HCT116 (cell line): ENCODE results near the gene PIK3C3. TPM values are rescaled to one million over a fixed set of nuclear protein-coding genes. Genes with fewer than 3 reads are reported as not detected.

Source experiments
- ATAC-seq: fragments of 200-7000 bp; cut with Tn5 transposase; 2 replicates; pipeline ENCODE4 v1.9.1; 2020; ENCODE audit warnings: mild to moderate bottlenecking, moderate library complexity
- BruUV-seq: library from RNA; stranded (reverse); fragments of 400-500 nt; replicated peaks from 2 replicates; lab custom pipeline; 2021; lab: Mats Ljungman, UMichigan
- CTCF ChIA-PET: fragments of 300-600 bp; sonication (Branson Sonifier 250); formaldehyde crosslinking; loops from one replicate; lab custom pipeline; 2021; ENCODE audit warnings: antibody characterized with exemption; lab: Charles Lee
- POLR2A ChIA-PET: fragments of 300-600, 350-600 bp; sonication (Branson Sonifier 250); formaldehyde crosslinking; loops from one replicate; lab custom pipeline; 2021; ENCODE audit warnings: antibody characterized with exemption; lab: Charles Lee
- RAD21 ChIA-PET, 2 experiments: fragments of 300-600 bp; sonication (Branson Sonifier 250); formaldehyde crosslinking; loops; one replicate each; lab custom pipeline; 2023; ENCODE audit warnings: low total read pairs in 2 of 2; ENCODE audit not compliant: uncharacterized antibody in 2 of 2, unreplicated experiment in 2 of 2, low non-redundant PET in 1 of 2; lab: Charles Lee
- DNase-seq: peaks from one replicate; pipeline ENCODE4 v3.0.0-alpha.2; 2010; ENCODE audit warnings: low read depth, low spot score
- H2AFZ ChIP-seq: fragments of 200-600 bp; shearing (Covaris generic), sonication (generic); 2 replicates; pipeline ENCODE4 v1.6.1; 2017; ENCODE audit warnings: low read depth, mixed run types, mixed read lengths, antibody characterized with exemption, low read length; ENCODE audit not compliant: poor library complexity, severe bottlenecking
- H3K27ac ChIP-seq: 2 replicates; pipeline ENCODE4 v1.5.1; 2012; ENCODE audit warnings: low read depth, low read length
- H3K27me3 ChIP-seq: fragments of 200-600 bp; sonication (generic); 2 replicates; pipeline ENCODE4 v1.6.1; 2016; ENCODE audit warnings: mixed run types, low read length, mixed read lengths; ENCODE audit not compliant: insufficient read depth
- H3K36me3 ChIP-seq, 2 experiments: fragments of 200-500 bp in 1 of 2; fragments of 200-600 bp in 1 of 2; sonication (Bioruptor generic) in 1 of 2; sonication (generic) in 1 of 2; 2 replicates each; pipeline versions ENCODE4 v1.5.1 to v1.6.1; 2014 to 2016; ENCODE audit warnings: low read length in 2 of 2, inconsistent platforms in 1 of 2, mixed read lengths in 1 of 2, mixed run types in 1 of 2; ENCODE audit not compliant: insufficient read depth in 2 of 2, control insufficient read depth in 1 of 2
- H3K4me1 ChIP-seq, 2 experiments: fragments of 200-600 bp in 1 of 2; sonication (generic) in 1 of 2; 2 replicates each; pipeline versions ENCODE4 v1.5.1 to v1.6.1; 2012 to 2017; ENCODE audit warnings: low read length in 2 of 2, inconsistent platforms in 1 of 2, mild to moderate bottlenecking in 1 of 2, mixed read lengths in 1 of 2, mixed run types in 1 of 2, moderate library complexity in 1 of 2; ENCODE audit not compliant: insufficient read depth in 2 of 2, control insufficient read depth in 1 of 2
- H3K4me2 ChIP-seq: fragments of 200-600 bp; sonication (generic); 2 replicates; pipeline ENCODE4 v1.6.1; 2017; ENCODE audit warnings: mixed run types, low read length, mixed read lengths
- H3K4me3 ChIP-seq, 2 experiments: fragments of 200-600 bp in 1 of 2; sonication (generic) in 1 of 2; replicated peaks in 1 of 2; 2 replicates each; pipeline ENCODE4 v1.5.1; 2011 to 2016; ENCODE audit warnings: low read length in 2 of 2, control low read depth in 1 of 2, low read depth in 1 of 2, mild to moderate bottlenecking in 1 of 2, mixed read lengths in 1 of 2, mixed run types in 1 of 2
- H3K79me2 ChIP-seq: fragments of 200-600 bp; sonication (generic); 2 replicates; pipeline ENCODE4 v1.6.1; 2017; ENCODE audit warnings: mild to moderate bottlenecking, mixed run types, low read length, moderate library complexity, mixed read lengths; ENCODE audit not compliant: insufficient read depth
- H3K9ac ChIP-seq: fragments of 200-600 bp; sonication (generic); 2 replicates; pipeline ENCODE4 v1.6.1; 2016; ENCODE audit warnings: low read length, mixed read lengths
- H3K9me2 ChIP-seq: fragments of 200-600 bp; sonication (generic), shearing (Covaris generic); 2 replicates; pipeline ENCODE4 v1.6.1; 2017; ENCODE audit warnings: mixed run types, mild to moderate bottlenecking, moderate library complexity; ENCODE audit not compliant: insufficient read depth
- H3K9me3 ChIP-seq, 2 experiments: fragments of 200-500 bp in 1 of 2; fragments of 200-600 bp in 1 of 2; sonication (Bioruptor generic) in 1 of 2; sonication (generic) in 1 of 2; 2 replicates each; pipeline ENCODE4 v1.6.1; 2014 to 2017; ENCODE audit warnings: low read length in 2 of 2, mixed read lengths in 2 of 2, inconsistent platforms in 1 of 2, low read depth in 1 of 2, mild to moderate bottlenecking in 1 of 2, mixed run types in 1 of 2, moderate library complexity in 1 of 2; ENCODE audit not compliant: control insufficient read depth in 1 of 2, insufficient read depth in 1 of 2
- H4K20me1 ChIP-seq: fragments of 200-600 bp; sonication (generic), shearing (Covaris generic); 2 replicates; pipeline ENCODE4 v1.6.1; 2017; ENCODE audit warnings: mixed run types, mild to moderate bottlenecking, moderate library complexity; ENCODE audit not compliant: insufficient read depth
- ATF3 ChIP-seq: IDR thresholded peaks from 2 replicates; pipeline ENCODE4 v1.6.1; 2012
- CEBPB ChIP-seq: IDR thresholded peaks from 2 replicates; pipeline ENCODE4 v1.6.1; 2012; ENCODE audit warnings: low read depth
- CTCF ChIP-seq, 3 experiments: fragments of 200-600 bp in 1 of 3; sonication (generic) in 1 of 3; IDR thresholded peaks in 2 of 3; conservative IDR thresholded peaks in 1 of 3; 2 replicates each; pipeline ENCODE4 v1.5.1; 2012 to 2017; ENCODE audit warnings: low read depth in 2 of 3, low read length in 2 of 3, antibody characterized with exemption in 1 of 3, borderline replicate concordance in 1 of 3, control low read depth in 1 of 3, mild to moderate bottlenecking in 1 of 3, mixed read lengths in 1 of 3, mixed run types in 1 of 3, moderate library complexity in 1 of 3; ENCODE audit not compliant: insufficient read depth in 1 of 3
- EZH2phosphoT487 ChIP-seq: fragments of 200-600 bp; IDR thresholded peaks from 2 replicates; pipeline ENCODE4 v1.6.1; 2018; ENCODE audit warnings: antibody characterized with exemption, borderline replicate concordance
- MAX ChIP-seq: IDR thresholded peaks from 2 replicates; pipeline ENCODE4 v1.6.1; 2012
- POLR2AphosphoS5 ChIP-seq: IDR thresholded peaks from 2 replicates; pipeline ENCODE4 v1.6.1; 2011; ENCODE audit warnings: mild to moderate bottlenecking, low read depth, low read length, moderate library complexity
- REST ChIP-seq: IDR thresholded peaks from 2 replicates; pipeline ENCODE4 v1.6.1; 2012; ENCODE audit warnings: low read depth
- SIN3A ChIP-seq: IDR thresholded peaks from 2 replicates; pipeline ENCODE4 v1.6.1; 2012; ENCODE audit warnings: low read depth
- SRF ChIP-seq: IDR thresholded peaks from 2 replicates; pipeline ENCODE4 v1.6.1; 2012; ENCODE audit warnings: low read depth
- ZFX ChIP-seq: fragments of 450-650 bp; IDR thresholded peaks from 2 replicates; pipeline ENCODE4 v1.6.1; 2017
- intact Hi-C: fragments of 100-400 bp; cut with micrococcal nuclease; formaldehyde crosslinking; loops from 2 replicates; pipeline ENCODE4 v1.10.0; 2022
- total RNA-seq: library from RNA; stranded (reverse); gene quantifications from one replicate; pipeline ENCODE4 v1.2.1, GENCODE V29; 2021; ENCODE audit not compliant: unreplicated experiment

Gene PIK3C3
- total RNA-seq, 1 experiment from 2014 or later = 40.4 TPM

GRCh38 chr18:42100911-42101310 is 145.9 kb downstream of the PIK3C3 start:
- RAD21 ChIA-PET = no interaction called here
- no peak overlapping the region for H3K9ac ChIP-seq
- no peak overlapping the region for H3K4me3 ChIP-seq
- DNase-seq (no peak), ATAC-seq (no peak)
- BruUV-seq = no TSS peak
- no peaks in the 10 kb centered on the region for H3K27me3 ChIP-seq
- no peaks in the 10 kb centered on the region for H3K9me2 ChIP-seq
- CTCF ChIA-PET = interaction anchor here (2.0 kb wide), 1 partner anchor 14 kb away, joined by 8 read pairs; no protein-coding TSS in a partner anchor
- H3K79me2 ChIP-seq = no peaks in the 10 kb centered on the region
- H3K27ac ChIP-seq = no peak overlapping the region
- POLR2A ChIA-PET = no interaction called here
- no peaks in the 10 kb centered on the region for H3K36me3 ChIP-seq
- H3K4me1 ChIP-seq = no peaks in the 10 kb centered on the region
- no peaks in the 10 kb centered on the region for H4K20me1 ChIP-seq
- intact Hi-C loops = no loop called here
- no peak overlapping the region for H3K4me2 ChIP-seq
- TF ChIP-seq CEBPB (no peak), ATF3 (no peak), ZFX (no peak), REST (no peak), EZH2phosphoT487 (no peak), SRF (no peak), POLR2AphosphoS5 (no peak), CTCF (IDR thresholded peaks at IDR 0.05 in 2 of 3, conservative IDR thresholded peaks at IDR 0.05 in 1 of 3; ENCODE audit: borderline replicate concordance in 1 of 3, insufficient read depth in 1 of 3, low read depth in 2 of 3, low read length in 2 of 3) (no peak), MAX (no peak), SIN3A (no peak)
- no peak overlapping the region for H2AFZ ChIP-seq
- no peaks in the 10 kb centered on the region for H3K9me3 ChIP-seq
